Parietal lobe (tissue), 2 donors: ENCODE measurements around the gene GDA. TPM values are rescaled to one million over a fixed set of nuclear protein-coding genes. Genes with fewer than 3 reads are reported as not detected.

Experiments
- small RNA-seq: library from RNA; depleted of rRNA; stranded (forward); fragments of <200 nt; gene quantifications from one replicate; pipeline ENCODE3, GENCODE V24; 2014; ENCODE audit warnings: low replicate concordance
- total RNA-seq: library from RNA; depleted of rRNA; stranded (reverse); fragments of >200 nt; gene quantifications from one replicate; pipeline ENCODE4 v1.2.3, GENCODE V29; 2014

The GDA gene
- total RNA-seq = 36.0 TPM

DNA sequence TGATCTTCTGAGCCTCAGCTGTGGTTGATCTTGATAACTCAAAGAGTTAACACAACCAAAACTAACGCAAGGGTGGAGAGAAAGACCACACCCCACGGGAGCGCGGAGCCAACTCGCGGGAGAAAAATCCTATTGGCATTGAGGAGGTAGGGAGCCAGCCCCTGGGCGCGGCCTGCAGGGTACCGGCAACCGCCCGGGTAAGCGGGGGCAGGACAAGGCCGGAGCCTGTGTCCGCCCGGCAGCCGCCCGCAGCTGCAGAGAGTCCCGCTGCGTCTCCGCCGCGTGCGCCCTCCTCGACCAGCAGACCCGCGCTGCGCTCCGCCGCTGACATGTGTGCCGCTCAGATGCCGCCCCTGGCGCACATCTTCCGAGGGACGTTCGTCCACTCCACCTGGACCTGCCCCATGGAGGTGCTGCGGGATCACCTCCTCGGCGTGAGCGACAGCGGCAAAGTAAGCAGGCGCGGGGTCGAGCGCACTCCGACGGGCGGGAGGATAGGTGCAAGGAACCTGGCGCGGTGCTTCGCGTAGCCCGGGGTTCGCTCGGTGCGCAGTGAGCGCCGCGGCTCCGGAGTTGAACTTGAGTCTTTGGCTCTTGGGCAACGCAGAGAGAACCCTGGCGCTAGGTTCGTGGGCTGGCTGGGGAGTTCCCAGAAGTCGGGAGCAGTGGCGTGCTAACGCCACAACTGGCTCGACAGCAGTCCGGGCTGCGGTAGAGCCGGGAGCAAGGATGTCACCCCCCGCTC is at the start of gene GDA:
Gene GDA, plus strand, starts transcription at position 210 of the 745 bp plus-strand sequence. Its CDS starts 120 bp downstream, at position 330.

Small RNA genes lying within 50 kb of the gene (small RNA-seq; reads per million reads assigned to genes)
- not detected for gene RNA5SP285

Other genes starting within 250 kb of the GDA start
- gene ABHD17B, start 238.2 kb upstream of the GDA start, total RNA-seq = 71.7 TPM
- gene C9orf85, start 237.8 kb upstream of the GDA start, total RNA-seq = 20.3 TPM
- not detected for gene C9orf57, start 88.8 kb upstream of the GDA start, total RNA-seq
- gene ZFAND5, start 215.8 kb downstream of the GDA start, total RNA-seq = 287 TPM